OCI-LY7 (cell line): ENCODE data around the gene SERPINB5. TPM values are rescaled to one million over a fixed set of nuclear protein-coding genes. Genes with fewer than 3 reads are reported as not detected.

Experiments
- BruUV-seq: library from RNA; stranded (reverse); fragments of 400-500 nt; replicated peaks from 2 replicates; lab custom pipeline; 2021; lab: Mats Ljungman, UMichigan
- CTCF ChIA-PET: fragments of 300-600 bp; sonication (Branson Sonifier 250); formaldehyde crosslinking; loops from one replicate; lab custom pipeline; 2022; ENCODE audit warnings: antibody characterized with exemption; ENCODE audit not compliant: unreplicated experiment; lab: Charles Lee
- POLR2A ChIA-PET: fragments of 300-600 bp; sonication (Branson Sonifier 250); formaldehyde crosslinking; loops from one replicate; lab custom pipeline; 2022; ENCODE audit warnings: antibody characterized with exemption; lab: Charles Lee
- DNase-seq: peaks from one replicate; pipeline ENCODE4 v3.0.0-alpha.2; 2015; ENCODE audit warnings: low spot score
- H2AFZ ChIP-seq: fragments of 200-600 bp; sonication (generic), shearing (Covaris generic); 2 replicates; pipeline ENCODE4 v1.6.1; 2014; ENCODE audit warnings: mild to moderate bottlenecking, antibody characterized with exemption, low read length, moderate library complexity
- H3K27ac ChIP-seq: fragments of 200-600 bp; sonication (generic); 2 replicates; pipeline ENCODE4 v1.5.1; 2014; ENCODE audit warnings: mixed run types, low read depth, mild to moderate bottlenecking, moderate library complexity, low read length, inconsistent platforms; ENCODE audit not compliant: poor library complexity, severe bottlenecking
- H3K36me3 ChIP-seq: fragments of 200-600 bp; sonication (generic); 2 replicates; pipeline ENCODE4 v1.6.1; 2014; ENCODE audit warnings: mild to moderate bottlenecking, antibody characterized with exemption, low read length, moderate library complexity, mixed read lengths; ENCODE audit not compliant: insufficient read depth
- H3K4me1 ChIP-seq: fragments of 200-600 bp; sonication (generic); 2 replicates; pipeline ENCODE4 v1.5.1; 2014; ENCODE audit warnings: mild to moderate bottlenecking, low read length; ENCODE audit not compliant: insufficient read depth, poor library complexity, severe bottlenecking
- H3K4me2 ChIP-seq: fragments of 200-600 bp; sonication (generic); 2 replicates; pipeline ENCODE4 v1.6.1; 2014; ENCODE audit warnings: mild to moderate bottlenecking, low read length
- H3K4me3 ChIP-seq: fragments of 200-600 bp; sonication (generic); 2 replicates; pipeline ENCODE4 v1.5.1; 2014; ENCODE audit warnings: mild to moderate bottlenecking, low read depth, low read length; ENCODE audit not compliant: poor library complexity, severe bottlenecking
- H3K79me2 ChIP-seq: fragments of 200-600 bp; sonication (generic); 2 replicates; pipeline ENCODE4 v1.6.1; 2016; ENCODE audit warnings: low read depth, mild to moderate bottlenecking, low read length, moderate library complexity, mixed read lengths; ENCODE audit not compliant: insufficient read depth
- H3K9me2 ChIP-seq: fragments of 200-600 bp; sonication (generic); 2 replicates; pipeline ENCODE4 v1.6.1; 2016; ENCODE audit warnings: mild to moderate bottlenecking, low read length, mixed read lengths; ENCODE audit not compliant: insufficient read depth
- H3K9me3 ChIP-seq: fragments of 200-600 bp; sonication (generic); 2 replicates; pipeline ENCODE4 v1.6.1; 2014; ENCODE audit warnings: mild to moderate bottlenecking, mixed run types, low read length, mixed read lengths
- H4K20me1 ChIP-seq: fragments of 200-600 bp; sonication (generic); 2 replicates; pipeline ENCODE4 v1.6.1; 2014; ENCODE audit warnings: mild to moderate bottlenecking, antibody characterized with exemption, low read length, moderate library complexity, mixed read lengths; ENCODE audit not compliant: insufficient read depth
- EZH2phosphoT487 ChIP-seq: fragments of 200-600 bp; sonication (generic); IDR thresholded peaks from 2 replicates; pipeline ENCODE4 v1.6.1; 2018; ENCODE audit warnings: low read depth, borderline replicate concordance, mild to moderate bottlenecking, mixed run types, antibody characterized with exemption, low read length, moderate library complexity, mixed read lengths
- intact Hi-C: fragments of 100-400 bp; cut with micrococcal nuclease; formaldehyde crosslinking; loops from one replicate; pipeline ENCODE4 v1.10.0; 2022; ENCODE audit not compliant: unreplicated experiment
- total RNA-seq, 2 experiments: library from RNA; depleted of rRNA in 1 of 2; stranded (reverse); fragments of >200 nt in 1 of 2; shearing (Covaris generic) in 1 of 2; gene quantifications; 2 replicates each; pipeline ENCODE4 v1.2.3, GENCODE V29; 2014 to 2022
- TF ChIP-seq, protein P1 (sequence below): fragments of 200-600 bp; sonication (generic); conservative IDR thresholded peaks from 2 replicates; pipeline ENCODE4 v1.5.1; 2014; ENCODE audit warnings: mild to moderate bottlenecking, antibody characterized with exemption, low read length, moderate library complexity, mixed read lengths

Gene SERPINB5
- total RNA-seq, 2 experiments from 2014 or later: not detected

GRCh38 chr18:63457977-63458376 lies 18.8 kb upstream of the SERPINB5 start:
- BruUV-seq: no TSS peak
- H3K79me2 ChIP-seq: no peaks in the 10 kb centered on the region
- H3K9me2 ChIP-seq: no peaks in the 10 kb centered on the region
- H2AFZ ChIP-seq: no peak overlapping the region
- H4K20me1 ChIP-seq: no peaks in the 10 kb centered on the region
- H3K9me3 ChIP-seq: no peaks in the 10 kb centered on the region
- TF ChIP-seq, protein P1, sequence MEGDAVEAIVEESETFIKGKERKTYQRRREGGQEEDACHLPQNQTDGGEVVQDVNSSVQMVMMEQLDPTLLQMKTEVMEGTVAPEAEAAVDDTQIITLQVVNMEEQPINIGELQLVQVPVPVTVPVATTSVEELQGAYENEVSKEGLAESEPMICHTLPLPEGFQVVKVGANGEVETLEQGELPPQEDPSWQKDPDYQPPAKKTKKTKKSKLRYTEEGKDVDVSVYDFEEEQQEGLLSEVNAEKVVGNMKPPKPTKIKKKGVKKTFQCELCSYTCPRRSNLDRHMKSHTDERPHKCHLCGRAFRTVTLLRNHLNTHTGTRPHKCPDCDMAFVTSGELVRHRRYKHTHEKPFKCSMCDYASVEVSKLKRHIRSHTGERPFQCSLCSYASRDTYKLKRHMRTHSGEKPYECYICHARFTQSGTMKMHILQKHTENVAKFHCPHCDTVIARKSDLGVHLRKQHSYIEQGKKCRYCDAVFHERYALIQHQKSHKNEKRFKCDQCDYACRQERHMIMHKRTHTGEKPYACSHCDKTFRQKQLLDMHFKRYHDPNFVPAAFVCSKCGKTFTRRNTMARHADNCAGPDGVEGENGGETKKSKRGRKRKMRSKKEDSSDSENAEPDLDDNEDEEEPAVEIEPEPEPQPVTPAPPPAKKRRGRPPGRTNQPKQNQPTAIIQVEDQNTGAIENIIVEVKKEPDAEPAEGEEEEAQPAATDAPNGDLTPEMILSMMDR: no peak
- TF ChIP-seq EZH2phosphoT487: no peak
- POLR2A ChIA-PET: no interaction called here
- H3K4me2 ChIP-seq: no peak overlapping the region
- no peaks in the 10 kb centered on the region for H3K4me1 ChIP-seq
- intact Hi-C loops: no loop called here
- no peak overlapping the region for H3K27ac ChIP-seq
- CTCF ChIA-PET: no interaction called here
- H3K36me3 ChIP-seq: no peaks in the 10 kb centered on the region
- H3K4me3 ChIP-seq: no peak overlapping the region
- no peak for DNase-seq

DNA sequence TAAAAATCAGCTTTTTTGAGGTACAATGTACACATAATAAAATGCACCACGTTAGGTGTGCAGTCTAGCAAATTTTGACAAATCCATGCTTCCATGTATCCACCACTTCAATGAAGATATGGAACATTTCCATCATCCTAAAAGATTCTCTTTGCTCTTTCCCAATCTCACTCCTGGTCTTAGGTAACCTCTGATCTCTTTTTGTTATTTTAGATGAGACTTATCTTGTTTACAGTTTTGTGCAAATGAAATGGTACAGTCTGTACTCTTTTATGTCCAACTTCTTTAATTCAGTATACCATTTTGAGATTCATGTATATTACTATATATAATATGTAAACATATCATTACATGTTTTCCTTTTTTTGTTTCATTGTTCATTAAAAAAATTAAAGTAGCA lies 16.3 kb upstream of the SERPINB5 start:
- CTCF ChIA-PET: no interaction called here
- Histone ChIP-seq H3K4me2 (no peak overlapping the region), H4K20me1 (no peaks in the 10 kb centered on the region), H3K36me3 (no peaks in the 10 kb centered on the region), H2AFZ (no peak overlapping the region), H3K4me3 (no peak overlapping the region), H3K27ac (no peak overlapping the region), H3K4me1 (no peaks in the 10 kb centered on the region), H3K9me2 (no peaks in the 10 kb centered on the region), H3K79me2 (no peaks in the 10 kb centered on the region), H3K9me3 (no peaks in the 10 kb centered on the region)
- DNase-seq: no peak
- BruUV-seq: no TSS peak
- TF ChIP-seq EZH2phosphoT487: no peak
- TF ChIP-seq, protein P1: no peak
- intact Hi-C loops: no loop called here
- POLR2A ChIA-PET: no interaction called here

DNA sequence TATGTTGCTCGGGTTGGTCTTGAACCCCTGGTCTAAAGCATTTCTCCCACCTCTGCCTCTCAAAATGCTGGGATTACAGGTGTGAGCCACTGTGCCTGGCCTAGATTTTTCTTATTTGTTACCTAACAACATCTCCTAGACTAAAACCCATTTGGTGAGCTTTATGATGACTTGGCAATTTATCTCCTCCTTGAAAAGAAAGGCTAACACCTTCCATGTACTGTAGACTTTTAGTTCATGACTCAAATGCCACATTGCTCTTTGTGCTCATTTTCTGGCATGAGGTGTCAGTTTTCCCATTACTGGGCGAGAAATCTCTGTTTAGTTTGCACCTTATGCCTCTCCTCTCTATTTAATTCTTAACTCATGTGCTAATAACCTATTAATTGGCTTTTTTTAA lies 12.3 kb upstream of the SERPINB5 start:
- BruUV-seq: no TSS peak
- TF ChIP-seq, protein P1: no peak
- no peak for TF ChIP-seq EZH2phosphoT487
- intact Hi-C loops: no loop called here
- Histone ChIP-seq H3K4me3 (no peak overlapping the region), H3K4me2 (no peak overlapping the region), H3K9me2 (no peaks in the 10 kb centered on the region), H3K79me2 (no peaks in the 10 kb centered on the region), H4K20me1 (no peaks in the 10 kb centered on the region), H3K36me3 (no peaks in the 10 kb centered on the region), H2AFZ (no peak overlapping the region), H3K27ac (no peak overlapping the region), H3K9me3 (no peaks in the 10 kb centered on the region), H3K4me1 (no peaks in the 10 kb centered on the region)
- no peak for DNase-seq
- POLR2A ChIA-PET: no interaction called here
- CTCF ChIA-PET: no interaction called here
